ENCODE data around the gene SINHCAF.

SINHCAF gene

DNA sequence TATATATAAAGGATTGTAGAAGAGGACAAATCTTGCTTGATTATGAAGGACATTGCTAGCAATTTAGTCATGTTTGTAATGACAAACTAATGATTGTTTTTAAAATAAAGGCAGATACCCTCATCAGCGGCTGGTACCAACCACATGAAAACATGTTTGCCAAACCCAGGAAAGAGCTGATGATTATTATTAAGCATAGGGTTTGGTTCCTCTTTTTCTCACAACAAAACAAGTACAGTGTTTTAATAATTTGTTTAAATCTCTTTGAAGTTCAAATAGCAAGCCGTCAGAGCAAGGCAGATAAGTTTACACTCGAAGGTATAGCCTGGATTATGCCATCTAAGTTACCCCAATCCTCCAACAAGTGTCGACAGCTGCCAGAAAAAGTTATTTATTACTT lies 5.3 kb upstream of the SINHCAF start:
- DNase-seq, result no peak

DNA sequence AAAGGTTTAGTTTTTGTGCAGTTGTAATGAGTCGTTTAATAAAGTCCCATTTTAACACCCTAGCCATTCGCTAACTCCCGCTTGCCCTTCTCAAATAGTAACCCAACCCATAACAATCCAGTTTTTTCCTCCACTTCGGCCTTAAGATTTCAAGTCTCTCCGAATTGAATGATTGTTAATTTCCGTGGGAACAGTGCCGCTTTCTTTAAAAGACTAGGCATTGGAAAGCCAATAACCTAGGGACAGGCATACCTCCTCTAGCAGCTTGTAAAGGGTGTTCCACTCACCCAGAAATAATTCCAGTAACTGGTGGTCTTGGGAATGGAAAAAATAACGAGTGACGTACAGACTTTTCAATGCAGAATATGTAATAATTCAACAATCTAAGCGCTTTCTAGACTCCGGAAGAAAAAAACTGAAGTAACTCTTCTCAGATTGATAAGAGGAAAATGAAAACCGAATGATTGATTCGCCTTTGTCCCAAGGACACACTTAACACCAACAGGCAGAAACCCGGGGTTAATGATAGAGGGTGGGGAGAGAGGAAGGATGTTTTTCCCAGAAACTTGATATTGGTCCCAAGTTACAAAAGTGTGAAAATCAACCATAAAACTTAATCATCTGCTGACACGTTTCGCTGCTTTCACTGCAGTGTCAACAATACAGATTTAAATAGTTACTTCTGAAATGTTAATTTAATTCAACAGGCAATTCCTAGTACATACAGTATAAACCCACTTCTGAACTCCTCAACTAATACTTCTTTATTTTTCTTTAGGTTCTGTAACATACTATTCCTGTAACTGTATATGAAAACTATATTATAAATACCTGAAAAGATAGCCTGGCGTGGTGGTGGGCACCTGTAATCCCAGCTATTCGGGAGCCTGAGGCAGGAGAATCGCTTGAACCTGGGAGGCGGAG lies 1.0 kb upstream of the SINHCAF start:
- DNase-seq, result no peak

DNA sequence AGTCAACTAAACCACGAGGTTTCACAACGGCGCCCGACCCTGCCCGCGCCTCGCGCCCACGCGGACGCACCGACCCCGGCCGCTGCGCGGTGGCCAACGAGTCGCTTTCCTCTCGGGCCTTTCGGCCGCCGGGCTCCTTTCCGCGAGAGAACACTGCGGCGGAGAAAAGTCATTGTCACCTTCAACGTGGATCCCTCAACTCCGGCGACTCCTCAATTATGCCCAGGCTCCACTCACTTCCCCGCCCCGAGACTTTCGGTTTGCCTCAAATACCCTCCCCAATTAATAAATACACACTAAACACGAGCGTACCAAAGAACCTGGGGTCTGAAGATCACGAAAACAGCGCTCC lies 450 bp downstream of the SINHCAF start:
- DNase-seq, result no peak

DNA sequence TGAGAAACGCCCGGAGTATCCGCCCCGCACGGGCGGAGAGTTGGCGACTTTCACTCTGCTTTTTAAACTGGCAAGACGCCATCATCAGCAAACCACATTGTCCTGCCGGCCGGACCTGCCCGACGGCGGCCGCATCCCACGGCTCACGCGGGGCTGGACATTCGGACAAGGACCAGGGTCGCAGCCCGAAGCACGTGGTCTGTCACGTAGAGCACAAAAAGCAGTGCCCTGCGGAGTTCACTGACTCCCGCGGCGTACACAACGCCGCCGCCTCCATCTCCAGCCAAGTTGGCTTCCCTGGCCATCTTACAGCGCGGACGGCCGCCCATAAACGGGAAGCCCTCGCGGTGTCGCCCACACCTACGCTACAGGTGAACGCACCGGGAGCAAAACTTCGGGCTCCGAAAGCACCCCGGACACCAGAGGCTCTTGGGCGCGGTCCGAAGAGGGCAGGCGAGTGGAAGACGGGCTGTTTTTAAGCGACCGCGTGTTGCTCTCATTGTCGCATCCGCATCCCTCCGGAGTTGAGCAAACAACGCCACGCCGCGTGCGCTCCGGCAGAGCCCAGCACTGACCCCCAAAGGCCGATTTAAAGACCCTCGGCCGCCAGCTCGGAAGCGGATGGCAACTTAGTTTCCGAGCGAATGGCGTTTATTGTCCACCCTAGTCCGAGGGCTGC lies 966 bp downstream of the SINHCAF start:
- peak; percentile 69 for DNase-seq

DNA sequence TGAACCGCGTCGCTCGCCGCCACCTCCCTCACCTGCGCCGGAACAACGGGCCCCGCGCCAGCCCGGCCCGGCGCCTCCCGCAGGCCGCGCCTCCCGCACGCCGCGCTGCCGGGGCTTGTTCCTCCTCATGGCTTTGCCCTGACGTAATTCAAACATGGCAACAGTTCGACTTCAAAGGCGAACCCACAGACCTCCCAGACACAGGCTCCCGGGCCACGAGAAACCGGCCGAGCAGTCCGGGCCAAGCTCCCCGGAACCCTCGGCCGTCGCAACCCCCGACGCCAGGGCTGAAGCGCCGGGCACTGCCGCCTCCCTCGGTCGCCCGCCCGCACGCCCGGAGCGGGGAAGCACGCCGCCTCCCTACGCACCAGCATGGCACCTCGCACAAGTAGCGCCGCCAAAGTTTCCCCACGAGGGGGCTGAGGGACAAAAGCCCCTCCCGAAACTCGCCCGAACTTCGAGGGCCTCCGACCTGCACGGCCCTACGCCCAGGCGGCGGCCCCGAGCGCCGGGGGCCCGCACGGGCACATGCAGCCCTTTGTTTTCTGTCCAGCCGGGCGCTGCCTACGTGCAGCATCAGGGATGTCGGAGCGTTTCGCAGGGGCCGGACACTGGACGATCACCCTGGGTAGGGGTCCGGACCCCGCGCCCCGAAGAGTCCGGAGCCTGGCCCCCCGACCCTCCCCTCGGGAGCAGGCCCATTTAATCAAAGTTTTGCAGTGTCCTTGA lies 1.7 kb downstream of the SINHCAF start:
- peak; percentile 59 for DNase-seq

DNA sequence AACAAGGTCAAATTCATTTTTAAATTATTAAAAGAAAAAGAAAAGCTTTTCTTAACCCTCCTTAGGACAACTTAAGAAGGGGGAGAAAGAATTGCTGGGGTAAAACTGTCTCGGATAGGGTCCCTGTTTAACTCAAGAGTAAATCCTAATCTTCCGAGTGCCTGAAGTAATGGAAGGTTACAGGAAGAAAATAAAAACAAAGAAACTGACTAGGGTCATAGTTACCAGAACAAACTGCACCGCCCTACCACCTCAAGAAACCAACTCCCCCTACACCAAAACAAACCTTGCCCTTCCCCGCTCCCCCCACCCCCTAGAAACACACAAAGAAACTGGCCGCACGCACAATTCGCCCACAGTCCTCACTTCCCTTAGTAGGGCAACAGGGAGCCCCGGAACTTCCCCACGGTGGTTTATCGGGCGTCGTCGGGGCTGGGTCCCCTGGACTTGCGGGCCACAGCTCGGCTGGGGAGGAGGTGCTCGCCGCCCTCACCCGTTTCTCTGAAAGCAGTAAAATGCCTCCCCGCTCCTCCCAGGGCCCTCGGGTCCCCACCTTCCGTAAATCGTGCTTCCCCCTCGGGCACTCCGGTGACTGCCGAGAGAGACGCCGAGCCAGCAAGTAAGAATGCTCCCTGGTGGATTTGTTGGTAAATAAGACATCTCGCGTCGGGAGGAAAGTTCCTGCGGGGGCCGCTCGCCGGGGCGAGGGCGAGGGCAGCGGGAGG lies 2.4 kb downstream of the SINHCAF start:
- peak; percentile 59 for DNase-seq

DNA sequence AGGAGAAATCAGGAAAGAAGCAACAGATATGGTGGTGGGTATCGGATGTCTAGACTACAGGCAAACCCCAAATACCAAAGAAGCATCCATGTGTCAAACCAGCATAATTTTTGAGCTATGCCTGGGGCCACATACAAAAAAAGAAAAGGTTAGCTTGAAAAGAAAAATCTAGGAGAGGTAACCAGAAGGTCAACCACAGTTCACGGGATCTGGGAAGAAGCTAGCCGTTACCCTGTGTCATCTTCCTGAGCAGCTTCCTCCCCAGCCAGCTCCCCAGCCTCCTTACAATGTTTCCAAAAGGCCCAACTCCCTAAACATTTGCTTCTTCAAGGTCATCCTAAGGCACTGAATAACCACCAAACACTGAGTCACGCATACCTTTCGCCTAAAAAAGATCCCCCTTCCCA lies 3.1 kb downstream of the SINHCAF start:
- no peak for DNase-seq

DNA sequence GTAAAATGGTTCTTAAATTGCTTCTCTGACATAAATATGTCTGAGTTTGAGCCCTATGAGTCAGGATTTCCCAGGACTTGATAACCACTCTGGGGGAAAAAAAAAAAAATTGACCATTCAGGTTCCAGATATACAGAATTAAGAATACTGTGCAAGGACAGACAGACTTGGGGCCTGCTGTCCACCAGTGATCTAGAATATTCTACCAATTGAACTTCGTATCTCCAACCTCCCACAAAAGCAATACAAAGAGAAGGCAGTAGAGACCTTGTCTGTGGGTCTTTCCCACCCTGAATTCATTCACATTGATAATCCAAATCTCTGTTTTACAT lies 4.1 kb downstream of the SINHCAF start:
- DNase-seq, result no peak

DNA sequence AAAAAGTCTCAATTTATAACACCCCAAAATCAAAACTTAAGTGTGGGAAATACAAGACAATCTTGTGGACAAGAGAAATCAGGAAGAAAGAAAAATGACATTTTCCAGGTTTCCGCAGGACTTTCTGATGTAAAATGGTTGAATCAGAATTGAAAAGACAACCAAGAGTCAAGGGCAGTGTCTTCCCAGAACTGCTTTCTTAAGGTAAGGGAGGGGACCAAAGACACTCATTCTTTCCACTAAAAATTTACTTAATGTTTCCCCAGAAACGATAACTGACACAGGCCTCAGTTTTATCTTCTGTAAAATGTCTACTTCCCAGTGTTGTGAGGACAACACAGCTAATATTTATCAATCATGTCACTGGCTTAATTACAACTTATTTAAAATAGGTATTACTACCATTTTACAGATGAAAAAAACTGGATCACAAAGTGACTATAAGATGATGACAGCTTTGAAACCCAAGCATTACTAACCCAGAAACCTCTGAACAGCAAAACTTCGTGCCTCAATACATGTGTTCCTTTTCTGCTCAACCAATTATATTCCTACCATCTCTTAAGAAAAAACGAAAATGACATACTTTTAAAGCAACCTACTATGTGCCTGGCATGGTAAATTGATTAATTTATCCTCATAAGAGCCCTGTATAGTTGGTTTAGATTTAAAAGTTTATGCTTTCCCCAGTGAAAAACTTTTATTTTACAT lies 4.6 kb downstream of the SINHCAF start:
- no peak for DNase-seq

DNA sequence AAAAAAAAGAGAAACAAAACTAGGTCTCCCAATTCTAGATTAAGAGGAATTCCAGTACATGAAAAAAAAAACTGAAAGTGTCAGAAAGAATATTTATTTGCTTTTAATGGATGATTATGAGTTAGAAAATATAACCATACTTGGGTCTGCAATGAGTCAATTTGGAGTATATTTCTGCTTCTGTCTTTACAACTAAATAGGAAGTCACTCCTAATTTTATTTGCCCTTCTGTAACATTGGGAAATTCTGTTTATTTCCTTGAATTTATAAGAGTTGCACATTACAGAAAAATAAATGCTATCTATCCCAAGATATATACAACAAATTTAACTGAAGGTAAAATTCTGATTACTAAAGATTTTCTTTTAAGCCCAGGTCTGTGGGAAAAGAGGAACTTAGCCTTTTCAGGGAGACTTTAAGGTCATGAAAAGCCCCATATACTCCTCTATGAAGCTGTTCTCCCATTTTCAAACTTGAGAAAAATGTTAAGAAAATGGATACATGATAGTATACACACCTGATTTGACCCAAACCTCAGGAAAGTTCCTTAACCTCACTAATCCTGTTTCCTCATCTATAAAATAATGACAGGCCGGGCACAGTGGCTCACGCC lies 7.2 kb downstream of the SINHCAF start:
- DNase-seq, result no peak

DNA sequence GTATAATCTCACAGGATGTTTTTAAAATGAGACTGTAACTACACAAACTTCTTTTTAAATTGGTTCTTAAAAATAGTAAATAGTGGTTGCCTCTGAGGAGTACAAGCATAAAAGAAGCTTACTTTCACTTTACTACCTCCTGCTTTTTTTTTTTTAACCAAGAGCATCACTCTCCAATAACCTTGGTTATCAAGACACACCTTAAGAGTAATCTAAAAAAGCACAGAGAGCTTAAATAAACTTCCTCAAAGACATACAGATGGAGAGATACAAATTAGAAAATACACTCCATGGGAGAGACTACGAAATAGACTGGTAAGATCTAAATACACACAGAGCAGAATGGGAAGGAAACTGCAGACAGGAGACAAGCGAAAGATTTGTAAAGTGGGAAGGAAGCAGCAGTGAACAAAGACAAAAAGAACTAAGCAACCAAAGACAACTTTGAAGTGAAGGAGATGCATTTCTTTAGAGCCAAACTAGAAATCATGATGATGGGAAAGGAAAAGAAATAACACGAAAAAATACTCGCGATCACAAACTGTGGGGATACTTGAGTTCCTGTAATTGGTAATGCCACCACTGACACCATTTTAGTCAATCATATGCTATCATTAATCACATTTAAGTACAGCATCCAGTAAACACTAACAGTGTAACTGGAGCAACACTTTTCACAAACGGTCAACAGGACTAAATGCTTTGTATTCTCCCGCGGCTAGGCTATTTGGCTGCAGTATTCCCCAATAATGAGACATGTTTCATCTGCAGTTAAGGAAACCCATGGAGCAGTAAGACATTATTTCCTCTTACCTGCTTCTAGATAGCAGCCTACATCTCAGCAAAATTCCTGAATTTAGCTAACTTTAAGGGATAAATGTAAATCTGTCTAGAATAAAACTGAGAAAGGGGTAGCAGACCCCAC lies 8.2 kb downstream of the SINHCAF start:
- DNase-seq, result peak; percentile 13

DNA sequence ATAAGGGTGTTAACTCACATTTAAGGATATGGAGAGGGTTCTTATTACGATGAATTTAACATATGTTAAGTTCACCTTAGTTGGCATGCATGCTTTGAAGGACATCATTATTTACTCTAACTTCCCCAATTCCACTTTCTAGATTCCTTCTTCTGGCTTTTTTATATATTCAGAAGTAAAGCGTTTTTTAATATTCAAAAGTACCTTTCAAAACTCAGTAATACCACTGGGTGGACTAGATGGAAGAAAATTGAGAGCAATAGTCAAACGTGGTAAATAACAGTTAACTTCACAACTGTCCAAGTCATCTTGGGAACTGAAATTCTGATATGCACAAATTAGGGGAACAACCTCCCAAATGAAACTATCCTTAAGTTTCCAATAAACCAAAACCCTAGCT lies 9.1 kb downstream of the SINHCAF start:
- DNase-seq, result no peak

DNA sequence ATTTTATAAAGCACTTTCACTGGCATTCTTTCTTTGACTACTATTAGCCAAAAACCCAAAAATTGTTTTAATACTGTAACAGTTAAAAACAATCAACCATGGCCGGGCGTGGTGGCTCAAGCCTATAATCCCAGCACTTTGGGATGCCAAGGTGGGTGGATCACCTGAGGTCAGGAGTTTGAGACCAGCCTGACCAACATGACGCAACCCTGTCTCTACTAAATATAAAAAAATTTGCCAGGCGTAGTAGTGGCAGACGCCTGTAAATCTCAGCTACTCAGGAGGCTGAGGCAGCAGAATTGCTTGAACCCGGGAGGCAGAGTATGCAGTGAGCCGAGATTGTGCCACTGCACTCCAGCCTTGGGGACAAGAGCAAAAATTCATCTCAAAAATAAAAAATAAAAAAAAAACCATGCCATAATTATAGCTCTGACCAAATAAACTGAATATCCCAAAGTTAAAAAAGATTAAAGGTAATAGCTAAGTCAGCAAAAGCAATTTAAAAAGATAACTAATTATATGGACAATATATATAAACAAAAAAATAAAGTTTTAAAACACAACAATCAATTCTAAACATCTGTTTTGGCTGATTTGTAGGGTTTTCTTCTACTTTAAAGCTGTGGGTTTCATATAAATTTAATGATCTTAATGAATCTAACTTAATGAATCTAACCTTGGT lies 10.0 kb downstream of the SINHCAF start:
- no peak for DNase-seq

DNA sequence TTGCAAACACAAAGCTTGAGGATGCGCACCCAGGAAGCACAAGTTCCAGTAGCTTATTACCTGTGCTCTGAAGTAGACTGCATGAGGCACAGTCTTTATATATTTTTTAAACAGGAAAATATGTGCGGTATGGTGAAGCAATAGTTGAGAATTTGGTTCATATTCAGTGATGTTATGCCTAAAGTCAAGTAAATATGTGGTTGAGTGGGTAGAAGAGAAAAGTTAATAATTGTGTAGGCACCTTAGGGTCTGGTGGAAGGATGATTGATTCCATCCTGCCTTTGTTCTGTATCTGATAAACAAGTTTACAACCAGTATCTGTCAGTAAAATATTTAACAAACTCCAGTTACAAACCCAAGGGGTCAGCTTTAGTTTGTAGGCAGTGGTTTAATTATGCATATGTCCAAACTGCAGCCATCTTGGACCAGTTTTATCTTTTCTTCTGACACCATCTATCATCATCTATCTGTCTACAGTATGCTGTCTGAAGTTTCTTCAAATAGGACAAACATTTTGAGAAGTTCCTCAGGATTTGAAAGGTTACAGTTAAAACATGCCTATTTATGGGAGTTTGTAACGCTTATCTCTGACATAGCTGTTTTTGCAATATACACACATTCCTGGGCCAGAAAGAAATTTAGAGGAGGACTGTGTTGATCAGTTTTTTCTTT lies 10.8 kb downstream of the SINHCAF start:
- DNase-seq, result no peak

DNA sequence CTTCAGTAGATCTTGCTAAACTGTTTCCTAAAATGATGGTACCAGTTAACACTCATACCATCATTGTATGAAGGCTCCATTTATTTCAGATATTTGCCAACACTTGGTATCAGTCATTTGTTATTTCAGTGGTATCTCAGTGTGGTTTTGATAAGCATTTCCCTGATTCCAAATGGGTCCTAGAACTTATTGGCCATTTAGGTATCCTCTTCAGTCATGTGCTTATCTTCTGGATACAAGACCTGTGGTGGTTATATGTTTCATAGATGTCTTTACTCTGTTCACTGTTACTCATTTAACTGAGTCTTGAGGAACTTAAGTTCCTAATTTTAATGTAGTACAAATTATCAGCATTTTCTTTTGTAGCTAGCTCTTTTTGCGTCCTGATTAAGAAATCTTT lies 13.5 kb downstream of the SINHCAF start:
- DNase-seq, result no peak

DNA sequence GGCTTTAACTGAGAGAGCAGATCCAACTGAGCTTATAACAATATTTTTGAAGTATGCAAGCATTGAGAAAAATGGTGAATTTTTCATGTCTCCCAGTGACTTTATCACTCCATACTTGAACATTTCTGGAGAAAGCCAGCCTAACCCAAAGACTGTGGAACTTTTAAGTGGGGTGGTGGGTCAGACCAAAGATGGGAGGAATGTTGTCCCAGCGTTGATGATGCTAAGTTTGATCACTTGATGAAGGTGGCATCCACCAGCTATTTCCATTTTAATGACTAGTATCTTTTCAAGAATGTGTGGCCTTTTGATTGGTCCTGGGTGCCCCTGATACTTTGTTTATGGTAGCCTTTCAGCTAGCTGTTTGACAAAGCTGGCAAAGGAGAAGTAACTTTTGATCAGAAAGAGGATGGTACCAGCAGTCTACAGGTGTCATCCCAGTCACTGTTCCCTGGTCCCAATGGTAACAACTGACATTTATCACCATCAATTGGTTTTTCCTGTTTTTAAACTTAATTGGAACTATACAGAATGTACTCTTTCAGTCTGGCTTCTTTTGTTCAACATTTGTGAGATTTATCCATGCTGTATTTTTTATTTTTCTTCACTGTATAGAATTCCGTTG lies 14.2 kb downstream of the SINHCAF start:
- no peak for DNase-seq

DNA sequence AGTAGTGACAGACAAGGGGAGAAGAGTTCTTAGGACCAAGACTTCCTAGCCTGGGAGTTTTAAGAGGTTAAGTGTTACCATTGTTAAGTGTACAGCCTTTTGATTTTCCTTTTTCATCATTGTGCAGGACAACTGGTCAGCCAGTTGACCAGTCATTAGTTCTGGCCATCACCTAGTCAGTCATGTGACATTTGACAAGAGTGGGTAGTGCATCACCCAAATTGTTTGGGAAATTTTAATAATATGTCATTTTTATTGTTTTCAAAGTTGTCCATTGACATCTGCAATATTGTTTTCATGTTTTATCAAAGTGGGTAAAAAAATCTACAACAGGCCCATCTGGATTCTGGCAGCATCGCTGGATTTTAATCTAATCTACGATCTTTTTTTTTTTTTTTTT lies 15.5 kb downstream of the SINHCAF start:
- no peak for DNase-seq

DNA sequence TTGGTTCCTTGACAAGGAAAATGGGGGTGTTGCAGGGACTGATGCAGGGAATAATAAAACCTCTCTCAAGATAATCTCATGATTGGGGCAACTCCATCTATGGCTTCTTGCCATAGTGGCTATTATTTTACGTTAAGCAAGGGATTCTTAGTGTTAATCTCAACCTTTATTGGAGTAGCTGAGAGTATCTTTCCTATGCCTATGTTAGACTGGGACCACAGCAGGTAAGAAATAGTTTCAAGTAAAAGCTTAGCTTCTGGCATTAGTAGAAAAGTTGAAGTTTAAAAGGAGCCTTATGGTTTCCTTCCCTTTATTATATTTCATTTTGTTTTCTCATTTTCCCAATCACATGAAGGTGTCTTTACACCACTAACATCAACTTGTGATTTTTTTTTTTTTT lies 16.7 kb downstream of the SINHCAF start:
- no peak for DNase-seq

DNA sequence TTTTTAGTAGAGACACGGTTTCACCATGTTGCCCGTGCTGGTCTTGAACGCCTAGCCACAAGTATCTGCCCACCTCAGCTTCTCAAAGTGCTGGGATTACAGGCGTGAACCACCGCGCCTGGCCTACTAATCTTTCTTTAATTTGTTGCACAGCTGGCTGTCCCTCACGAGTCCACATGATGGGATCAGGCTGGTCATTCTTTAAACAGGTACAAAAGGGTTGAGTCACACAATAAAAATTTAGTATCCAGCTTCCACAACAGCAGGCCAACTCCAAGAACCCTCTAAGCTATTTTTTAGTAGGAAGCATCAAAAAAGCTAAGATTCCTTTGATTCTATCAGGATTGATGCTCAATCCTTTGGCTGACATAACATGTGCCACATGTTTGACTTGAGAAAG lies 17.8 kb downstream of the SINHCAF start:
- no peak for DNase-seq
